ENCODE data around the gene CCDC102A.

CCDC102A gene

GRCh38 chr16:57532266-57532625, 4.1 kb downstream of the CCDC102A start (continued):
- TF ChIP-seq, protein P1, sequence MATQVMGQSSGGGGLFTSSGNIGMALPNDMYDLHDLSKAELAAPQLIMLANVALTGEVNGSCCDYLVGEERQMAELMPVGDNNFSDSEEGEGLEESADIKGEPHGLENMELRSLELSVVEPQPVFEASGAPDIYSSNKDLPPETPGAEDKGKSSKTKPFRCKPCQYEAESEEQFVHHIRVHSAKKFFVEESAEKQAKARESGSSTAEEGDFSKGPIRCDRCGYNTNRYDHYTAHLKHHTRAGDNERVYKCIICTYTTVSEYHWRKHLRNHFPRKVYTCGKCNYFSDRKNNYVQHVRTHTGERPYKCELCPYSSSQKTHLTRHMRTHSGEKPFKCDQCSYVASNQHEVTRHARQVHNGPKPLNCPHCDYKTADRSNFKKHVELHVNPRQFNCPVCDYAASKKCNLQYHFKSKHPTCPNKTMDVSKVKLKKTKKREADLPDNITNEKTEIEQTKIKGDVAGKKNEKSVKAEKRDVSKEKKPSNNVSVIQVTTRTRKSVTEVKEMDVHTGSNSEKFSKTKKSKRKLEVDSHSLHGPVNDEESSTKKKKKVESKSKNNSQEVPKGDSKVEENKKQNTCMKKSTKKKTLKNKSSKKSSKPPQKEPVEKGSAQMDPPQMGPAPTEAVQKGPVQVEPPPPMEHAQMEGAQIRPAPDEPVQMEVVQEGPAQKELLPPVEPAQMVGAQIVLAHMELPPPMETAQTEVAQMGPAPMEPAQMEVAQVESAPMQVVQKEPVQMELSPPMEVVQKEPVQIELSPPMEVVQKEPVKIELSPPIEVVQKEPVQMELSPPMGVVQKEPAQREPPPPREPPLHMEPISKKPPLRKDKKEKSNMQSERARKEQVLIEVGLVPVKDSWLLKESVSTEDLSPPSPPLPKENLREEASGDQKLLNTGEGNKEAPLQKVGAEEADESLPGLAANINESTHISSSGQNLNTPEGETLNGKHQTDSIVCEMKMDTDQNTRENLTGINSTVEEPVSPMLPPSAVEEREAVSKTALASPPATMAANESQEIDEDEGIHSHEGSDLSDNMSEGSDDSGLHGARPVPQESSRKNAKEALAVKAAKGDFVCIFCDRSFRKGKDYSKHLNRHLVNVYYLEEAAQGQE (tag by site-specific recombination; IDR thresholded peaks at IDR 0.05), result no peak

- Histone ChIP-seq H3K4me3 (ENCODE audit: low read depth, low read length) (no peak overlapping the region), H3K9me3 (ENCODE audit: control insufficient read depth, insufficient read depth, low read depth, low read length) (no peaks in the 10 kb centered on the region), H3K4me1 (ENCODE audit: control insufficient read depth, insufficient read depth, low read length) (peaks cover 15% of the 10 kb centered on the region), H3K36me3 (ENCODE audit: control insufficient read depth in 2 of 2, insufficient read depth in 1 of 2, low read length in 2 of 2) (peaks cover 0 to 4% of the 10 kb centered on the region in 2 experiments; a peak in 1 of 3 replicates), H3K27ac (ENCODE audit: extremely low read depth, low read depth, low read length) (no peak overlapping the region)
- no peak for TF ChIP-seq KLF10 (tag by site-specific recombination; IDR thresholded peaks at IDR 0.05)
- TF ChIP-seq MYNN (tag by site-specific recombination; IDR thresholded peaks at IDR 0.05; ENCODE audit: borderline replicate concordance), result no peak
- TF ChIP-seq, protein P2, sequence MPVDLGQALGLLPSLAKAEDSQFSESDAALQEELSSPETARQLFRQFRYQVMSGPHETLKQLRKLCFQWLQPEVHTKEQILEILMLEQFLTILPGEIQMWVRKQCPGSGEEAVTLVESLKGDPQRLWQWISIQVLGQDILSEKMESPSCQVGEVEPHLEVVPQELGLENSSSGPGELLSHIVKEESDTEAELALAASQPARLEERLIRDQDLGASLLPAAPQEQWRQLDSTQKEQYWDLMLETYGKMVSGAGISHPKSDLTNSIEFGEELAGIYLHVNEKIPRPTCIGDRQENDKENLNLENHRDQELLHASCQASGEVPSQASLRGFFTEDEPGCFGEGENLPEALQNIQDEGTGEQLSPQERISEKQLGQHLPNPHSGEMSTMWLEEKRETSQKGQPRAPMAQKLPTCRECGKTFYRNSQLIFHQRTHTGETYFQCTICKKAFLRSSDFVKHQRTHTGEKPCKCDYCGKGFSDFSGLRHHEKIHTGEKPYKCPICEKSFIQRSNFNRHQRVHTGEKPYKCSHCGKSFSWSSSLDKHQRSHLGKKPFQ (tag by site-specific recombination; IDR thresholded peaks at IDR 0.05), result no peak
- TF ChIP-seq ZNF138 (tag by site-specific recombination; IDR thresholded peaks at IDR 0.05; ENCODE audit: borderline replicate concordance), result no peak
- TF ChIP-seq ZNF664 (tag by site-specific recombination; IDR thresholded peaks at IDR 0.05), result no peak
- TF ChIP-seq ZNF677 (tag by site-specific recombination; IDR thresholded peaks at IDR 0.05), result no peak
- TF ChIP-seq, protein P3, sequence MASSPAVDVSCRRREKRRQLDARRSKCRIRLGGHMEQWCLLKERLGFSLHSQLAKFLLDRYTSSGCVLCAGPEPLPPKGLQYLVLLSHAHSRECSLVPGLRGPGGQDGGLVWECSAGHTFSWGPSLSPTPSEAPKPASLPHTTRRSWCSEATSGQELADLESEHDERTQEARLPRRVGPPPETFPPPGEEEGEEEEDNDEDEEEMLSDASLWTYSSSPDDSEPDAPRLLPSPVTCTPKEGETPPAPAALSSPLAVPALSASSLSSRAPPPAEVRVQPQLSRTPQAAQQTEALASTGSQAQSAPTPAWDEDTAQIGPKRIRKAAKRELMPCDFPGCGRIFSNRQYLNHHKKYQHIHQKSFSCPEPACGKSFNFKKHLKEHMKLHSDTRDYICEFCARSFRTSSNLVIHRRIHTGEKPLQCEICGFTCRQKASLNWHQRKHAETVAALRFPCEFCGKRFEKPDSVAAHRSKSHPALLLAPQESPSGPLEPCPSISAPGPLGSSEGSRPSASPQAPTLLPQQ (tag by site-specific recombination; IDR thresholded peaks at IDR 0.05), result no peak
- no peak for TF ChIP-seq ZNF621 (tag by site-specific recombination; IDR thresholded peaks at IDR 0.05)
- ChIA-PET CTCF (interaction anchor here (0.6 to 2.1 kb wide), 4 partner anchors 12 to 120 kb away, joined by 3 to 7 read pairs (median 6); no protein-coding TSS in a partner anchor), POLR2A (no interaction called here)
These were observed 4.6 kb downstream of the CCDC102A start for GRCh38 chr16:57531635-57532265.

GRCh38 chr16:57531253-57531575, 5.2 kb downstream of the CCDC102A start:
- CTCF ChIA-PET, result interaction anchor here (0.6 to 2.1 kb wide), 3 partner anchors 12 to 17 kb away, joined by 5 to 7 read pairs (median 7); no protein-coding TSS in a partner anchor
- Histone ChIP-seq H3K9me3 (ENCODE audit: control insufficient read depth, insufficient read depth, low read depth, low read length) (no peaks in the 10 kb centered on the region), H3K4me1 (ENCODE audit: control insufficient read depth, insufficient read depth, low read length) (peaks cover 15% of the 10 kb centered on the region), H3K27ac (ENCODE audit: extremely low read depth, low read depth, low read length) (no peak overlapping the region), H3K4me3 (ENCODE audit: low read depth, low read length) (no peak overlapping the region), H3K36me3 (ENCODE audit: control insufficient read depth in 2 of 2, insufficient read depth in 1 of 2, low read length in 2 of 2) (peaks cover 0 to 4% of the 10 kb centered on the region in 2 experiments; a peak in 1 of 3 replicates)
- POLR2A ChIA-PET, result no interaction called here
- TF ChIP-seq SALL2 (tag by site-specific recombination; IDR thresholded peaks at IDR 0.05; ENCODE audit: borderline replicate concordance) (no peak), ZNF175 (tag by site-specific recombination; IDR thresholded peaks at IDR 0.05) (no peak), ZNF23 (tag by site-specific recombination; IDR thresholded peaks at IDR 0.05; ENCODE audit: borderline replicate concordance) (no peak), GLIS2 (tag by site-specific recombination; IDR thresholded peaks at IDR 0.05) (no peak), ZFP37 (tag by site-specific recombination; IDR thresholded peaks at IDR 0.05) (no peak), ZBTB20 (tag by site-specific recombination; IDR thresholded peaks at IDR 0.05) (no peak; the same call in 1 of the 2 replicates), KLF9 (tag by site-specific recombination; IDR thresholded peaks at IDR 0.05; ENCODE audit: low read depth) (no peak), ZNF521 (tag by site-specific recombination; IDR thresholded peaks at IDR 0.05) (no peak), ZNF629 (tag by site-specific recombination; IDR thresholded peaks at IDR 0.05) (no peak), KLF8 (tag by site-specific recombination; IDR thresholded peaks at IDR 0.05) (no peak)
- TF ChIP-seq, protein P4, sequence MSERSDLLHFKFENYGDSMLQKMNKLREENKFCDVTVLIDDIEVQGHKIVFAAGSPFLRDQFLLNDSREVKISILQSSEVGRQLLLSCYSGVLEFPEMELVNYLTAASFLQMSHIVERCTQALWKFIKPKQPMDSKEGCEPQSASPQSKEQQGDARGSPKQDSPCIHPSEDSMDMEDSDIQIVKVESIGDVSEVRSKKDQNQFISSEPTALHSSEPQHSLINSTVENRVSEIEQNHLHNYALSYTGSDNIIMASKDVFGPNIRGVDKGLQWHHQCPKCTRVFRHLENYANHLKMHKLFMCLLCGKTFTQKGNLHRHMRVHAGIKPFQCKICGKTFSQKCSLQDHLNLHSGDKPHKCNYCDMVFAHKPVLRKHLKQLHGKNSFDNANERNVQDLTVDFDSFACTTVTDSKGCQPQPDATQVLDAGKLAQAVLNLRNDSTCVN (tag by site-specific recombination; optimal IDR thresholded peaks at IDR 0.05), result no peak
- TF ChIP-seq, protein P5, sequence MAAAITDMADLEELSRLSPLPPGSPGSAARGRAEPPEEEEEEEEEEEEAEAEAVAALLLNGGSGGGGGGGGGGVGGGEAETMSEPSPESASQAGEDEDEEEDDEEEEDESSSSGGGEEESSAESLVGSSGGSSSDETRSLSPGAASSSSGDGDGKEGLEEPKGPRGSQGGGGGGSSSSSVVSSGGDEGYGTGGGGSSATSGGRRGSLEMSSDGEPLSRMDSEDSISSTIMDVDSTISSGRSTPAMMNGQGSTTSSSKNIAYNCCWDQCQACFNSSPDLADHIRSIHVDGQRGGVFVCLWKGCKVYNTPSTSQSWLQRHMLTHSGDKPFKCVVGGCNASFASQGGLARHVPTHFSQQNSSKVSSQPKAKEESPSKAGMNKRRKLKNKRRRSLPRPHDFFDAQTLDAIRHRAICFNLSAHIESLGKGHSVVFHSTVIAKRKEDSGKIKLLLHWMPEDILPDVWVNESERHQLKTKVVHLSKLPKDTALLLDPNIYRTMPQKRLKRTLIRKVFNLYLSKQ (tag by site-specific recombination; IDR thresholded peaks at IDR 0.05; ENCODE audit: borderline replicate concordance), result no peak

Data from HEK293 (cell line).